ENCODE measurements around the gene CCDC134. TPM values are rescaled to one million over a fixed set of nuclear protein-coding genes. Genes with fewer than 3 reads are reported as not detected.

The CCDC134 gene
- total RNA-seq, 1 experiment from 2014 or later = 16.7 TPM

DNA sequence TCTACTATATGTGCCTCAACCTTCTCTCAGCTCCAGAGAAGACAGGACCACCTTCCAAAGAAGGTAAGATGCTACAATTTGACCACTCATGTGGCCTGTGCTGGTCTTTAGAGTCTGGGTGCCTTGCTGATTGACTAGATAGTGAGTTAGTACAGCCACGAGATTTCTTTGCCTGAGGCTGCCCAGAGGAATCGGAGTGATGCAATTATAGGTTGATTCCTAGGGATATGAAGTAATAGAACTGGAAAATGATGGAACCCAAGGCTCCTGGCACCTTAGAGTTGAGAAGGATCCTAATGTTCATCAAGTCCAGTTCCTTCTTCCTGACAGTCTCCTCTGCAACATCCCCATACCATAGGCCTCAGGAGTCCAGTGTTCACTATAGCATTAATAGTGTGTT, 46.5 kb upstream of the CCDC134 start:
- POLR2A ChIA-PET = no interaction called here
- H3K27ac ChIP-seq (ENCODE audit: low read length) = no peak overlapping the region
- no peak overlapping the region for H3K4me3 ChIP-seq (ENCODE audit: low read depth in 2 of 2, low read length in 2 of 2)
- in situ Hi-C loops (cut with HindIII; ENCODE audit: low pct_unique_long_range_greater_than_20kb, low sequenced_read_pairs) (no loop called here), intact Hi-C loops (cut with micrococcal nuclease; ENCODE audit: unreplicated experiment) (no loop called here)
- DNase-seq (ENCODE audit: low read depth, low spot score) = no peak
- no peak for ATAC-seq
- BruUV-seq (replicated peaks) = no TSS peak
- no peaks in the 10 kb centered on the region for H3K4me1 ChIP-seq (ENCODE audit: control insufficient read depth, insufficient read depth, low read length)
- no peaks in the 10 kb centered on the region for H3K36me3 ChIP-seq (ENCODE audit: control insufficient read depth, insufficient read depth, low read length)
- TF ChIP-seq, protein P1, sequence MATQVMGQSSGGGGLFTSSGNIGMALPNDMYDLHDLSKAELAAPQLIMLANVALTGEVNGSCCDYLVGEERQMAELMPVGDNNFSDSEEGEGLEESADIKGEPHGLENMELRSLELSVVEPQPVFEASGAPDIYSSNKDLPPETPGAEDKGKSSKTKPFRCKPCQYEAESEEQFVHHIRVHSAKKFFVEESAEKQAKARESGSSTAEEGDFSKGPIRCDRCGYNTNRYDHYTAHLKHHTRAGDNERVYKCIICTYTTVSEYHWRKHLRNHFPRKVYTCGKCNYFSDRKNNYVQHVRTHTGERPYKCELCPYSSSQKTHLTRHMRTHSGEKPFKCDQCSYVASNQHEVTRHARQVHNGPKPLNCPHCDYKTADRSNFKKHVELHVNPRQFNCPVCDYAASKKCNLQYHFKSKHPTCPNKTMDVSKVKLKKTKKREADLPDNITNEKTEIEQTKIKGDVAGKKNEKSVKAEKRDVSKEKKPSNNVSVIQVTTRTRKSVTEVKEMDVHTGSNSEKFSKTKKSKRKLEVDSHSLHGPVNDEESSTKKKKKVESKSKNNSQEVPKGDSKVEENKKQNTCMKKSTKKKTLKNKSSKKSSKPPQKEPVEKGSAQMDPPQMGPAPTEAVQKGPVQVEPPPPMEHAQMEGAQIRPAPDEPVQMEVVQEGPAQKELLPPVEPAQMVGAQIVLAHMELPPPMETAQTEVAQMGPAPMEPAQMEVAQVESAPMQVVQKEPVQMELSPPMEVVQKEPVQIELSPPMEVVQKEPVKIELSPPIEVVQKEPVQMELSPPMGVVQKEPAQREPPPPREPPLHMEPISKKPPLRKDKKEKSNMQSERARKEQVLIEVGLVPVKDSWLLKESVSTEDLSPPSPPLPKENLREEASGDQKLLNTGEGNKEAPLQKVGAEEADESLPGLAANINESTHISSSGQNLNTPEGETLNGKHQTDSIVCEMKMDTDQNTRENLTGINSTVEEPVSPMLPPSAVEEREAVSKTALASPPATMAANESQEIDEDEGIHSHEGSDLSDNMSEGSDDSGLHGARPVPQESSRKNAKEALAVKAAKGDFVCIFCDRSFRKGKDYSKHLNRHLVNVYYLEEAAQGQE (IDR thresholded peaks at IDR 0.05; ENCODE audit: insufficient read depth in 1 of 2, low read depth in 2 of 2, low read length in 1 of 2) = no peak
- TF ChIP-seq, protein P2, sequence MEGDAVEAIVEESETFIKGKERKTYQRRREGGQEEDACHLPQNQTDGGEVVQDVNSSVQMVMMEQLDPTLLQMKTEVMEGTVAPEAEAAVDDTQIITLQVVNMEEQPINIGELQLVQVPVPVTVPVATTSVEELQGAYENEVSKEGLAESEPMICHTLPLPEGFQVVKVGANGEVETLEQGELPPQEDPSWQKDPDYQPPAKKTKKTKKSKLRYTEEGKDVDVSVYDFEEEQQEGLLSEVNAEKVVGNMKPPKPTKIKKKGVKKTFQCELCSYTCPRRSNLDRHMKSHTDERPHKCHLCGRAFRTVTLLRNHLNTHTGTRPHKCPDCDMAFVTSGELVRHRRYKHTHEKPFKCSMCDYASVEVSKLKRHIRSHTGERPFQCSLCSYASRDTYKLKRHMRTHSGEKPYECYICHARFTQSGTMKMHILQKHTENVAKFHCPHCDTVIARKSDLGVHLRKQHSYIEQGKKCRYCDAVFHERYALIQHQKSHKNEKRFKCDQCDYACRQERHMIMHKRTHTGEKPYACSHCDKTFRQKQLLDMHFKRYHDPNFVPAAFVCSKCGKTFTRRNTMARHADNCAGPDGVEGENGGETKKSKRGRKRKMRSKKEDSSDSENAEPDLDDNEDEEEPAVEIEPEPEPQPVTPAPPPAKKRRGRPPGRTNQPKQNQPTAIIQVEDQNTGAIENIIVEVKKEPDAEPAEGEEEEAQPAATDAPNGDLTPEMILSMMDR (IDR thresholded peaks at IDR 0.05) = no peak
- no peak for TF ChIP-seq POLR2AphosphoS5 (IDR thresholded peaks at IDR 0.05; ENCODE audit: low read depth, low read length)
- TF ChIP-seq TCF7L2 (IDR thresholded peaks at IDR 0.05; ENCODE audit: low read depth, low read length) = no peak
- no peak for TF ChIP-seq SIN3A (IDR thresholded peaks at IDR 0.05; ENCODE audit: borderline replicate concordance, insufficient read depth, low read depth, low read length)
- CTCF ChIA-PET = no interaction called here
- H3K9me3 ChIP-seq (ENCODE audit: control insufficient read depth, insufficient read depth, low read depth, low read length) = no peaks in the 10 kb centered on the region
- no peaks in the 10 kb centered on the region for H3K27me3 ChIP-seq (ENCODE audit: control insufficient read depth, insufficient read depth, low read length)

DNA sequence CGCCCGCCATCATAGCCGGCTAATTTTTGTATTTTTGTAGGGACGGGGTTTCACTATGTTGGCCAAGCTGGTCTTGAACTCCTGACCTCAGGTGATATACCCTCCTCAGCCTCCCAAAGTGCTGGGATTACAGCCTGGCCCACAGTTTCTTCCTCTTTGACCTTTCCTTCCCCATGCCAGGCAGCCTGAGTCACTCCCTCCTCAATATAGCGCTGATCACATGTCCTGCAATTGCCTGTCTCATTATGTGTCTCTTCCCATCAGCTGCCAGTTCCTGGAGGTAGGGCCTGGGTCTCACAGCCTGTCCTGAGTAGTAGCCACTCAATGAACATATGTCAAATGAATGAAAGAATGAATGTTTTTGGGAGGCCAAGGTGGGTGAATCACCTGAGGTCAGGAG, 43.0 kb upstream of the CCDC134 start:
- DNase-seq (ENCODE audit: low read depth, low spot score) (no peak), ATAC-seq (no peak)
- in situ Hi-C loops (cut with HindIII; ENCODE audit: low pct_unique_long_range_greater_than_20kb, low sequenced_read_pairs) (no loop called here), intact Hi-C loops (cut with micrococcal nuclease; ENCODE audit: unreplicated experiment) (no loop called here)
- TF ChIP-seq SIN3A (IDR thresholded peaks at IDR 0.05; ENCODE audit: borderline replicate concordance, insufficient read depth, low read depth, low read length) = no peak
- TF ChIP-seq, protein P1 (IDR thresholded peaks at IDR 0.05; ENCODE audit: insufficient read depth in 1 of 2, low read depth in 2 of 2, low read length in 1 of 2) = no peak
- no peak for TF ChIP-seq TCF7L2 (IDR thresholded peaks at IDR 0.05; ENCODE audit: low read depth, low read length)
- no peak for TF ChIP-seq POLR2AphosphoS5 (IDR thresholded peaks at IDR 0.05; ENCODE audit: low read depth, low read length)
- TF ChIP-seq, protein P2 (IDR thresholded peaks at IDR 0.05) = no peak
- H3K27ac ChIP-seq (ENCODE audit: low read length) = no peak overlapping the region
- H3K9me3 ChIP-seq (ENCODE audit: control insufficient read depth, insufficient read depth, low read depth, low read length) = no peaks in the 10 kb centered on the region
- no peaks in the 10 kb centered on the region for H3K4me1 ChIP-seq (ENCODE audit: control insufficient read depth, insufficient read depth, low read length)
- ChIA-PET CTCF (no interaction called here), POLR2A (no interaction called here)
- no peaks in the 10 kb centered on the region for H3K36me3 ChIP-seq (ENCODE audit: control insufficient read depth, insufficient read depth, low read length)
- H3K27me3 ChIP-seq (ENCODE audit: control insufficient read depth, insufficient read depth, low read length) = no peaks in the 10 kb centered on the region
- no TSS peak for BruUV-seq (replicated peaks)
- H3K4me3 ChIP-seq (ENCODE audit: low read depth in 2 of 2, low read length in 2 of 2) = no peak overlapping the region
